CD14-positive monocyte (primary cell): ENCODE measurements around the gene PHYKPL. TPM values are rescaled to one million over a fixed set of nuclear protein-coding genes. Genes with fewer than 3 reads are reported as not detected.
A peak's percentile ranks its signal among the peaks of the same experiment; 100 is the strongest.

Experiments used
- DNase-seq, 3 donors: peaks; one replicate each; pipeline ENCODE4 v3.0.0-alpha.2; 2011 to 2022
- H2AFZ ChIP-seq: 2 replicates; pipeline ENCODE4 v1.6.0; 2012; ENCODE audit warnings: mild to moderate bottlenecking, low read depth, low read length, inconsistent platforms; ENCODE audit not compliant: insufficient read depth, poor library complexity, severe bottlenecking
- H3K27ac ChIP-seq, 2 donors: 1 replicate in 1 of 2; 2 replicates in 1 of 2; pipeline ENCODE4 v1.5.1; 2012 to 2013; ENCODE audit warnings: low read length in 2 of 2, control low read depth in 1 of 2, inconsistent platforms in 1 of 2, low read depth in 1 of 2, mild to moderate bottlenecking in 1 of 2
- H3K27me3 ChIP-seq, 2 donors: one replicate each; pipeline versions ENCODE4 v1.6.0 to v1.6.1; 2011 to 2013; ENCODE audit warnings: low read length in 2 of 2; ENCODE audit not compliant: control insufficient read depth in 2 of 2, insufficient read depth in 2 of 2
- H3K36me3 ChIP-seq, 2 donors: replicated peaks in 1 of 2; 1 replicate in 1 of 2; 2 replicates in 1 of 2; pipeline versions ENCODE4 v1.5.1 to v1.6.1; 2012 to 2013; ENCODE audit warnings: low read length in 2 of 2, control low read depth in 1 of 2, inconsistent platforms in 1 of 2, mild to moderate bottlenecking in 1 of 2; ENCODE audit not compliant: insufficient read depth in 2 of 2, control insufficient read depth in 1 of 2
- H3K4me1 ChIP-seq, 2 donors: 1 replicate in 1 of 2; 2 replicates in 1 of 2; pipeline versions ENCODE4 v1.5.1 to v1.6.1; 2012 to 2013; ENCODE audit warnings: low read length in 2 of 2, control low read depth in 1 of 2, inconsistent platforms in 1 of 2, mild to moderate bottlenecking in 1 of 2, moderate library complexity in 1 of 2; ENCODE audit not compliant: insufficient read depth in 2 of 2, control insufficient read depth in 1 of 2
- H3K4me2 ChIP-seq: replicated peaks from 2 replicates; pipeline ENCODE3; 2012; ENCODE audit warnings: low read length, moderate library complexity, mild to moderate bottlenecking; ENCODE audit not compliant: poor library complexity, severe bottlenecking; ENCODE audit errors: extremely low read depth
- H3K4me3 ChIP-seq, 3 experiments: fragments of 200-600 bp in 1 of 3; sonication (generic) in 1 of 3; replicated peaks in 1 of 3; 1 replicate in 2 of 3; 2 replicates in 1 of 3; pipeline ENCODE4 v1.5.1; 2011 to 2013; ENCODE audit warnings: low read length in 3 of 3, mild to moderate bottlenecking in 3 of 3, control low read depth in 2 of 3, low read depth in 2 of 3, inconsistent platforms in 1 of 3, moderate library complexity in 1 of 3
- H3K79me2 ChIP-seq: 2 replicates; pipeline ENCODE4 v1.6.0; 2012; ENCODE audit warnings: mild to moderate bottlenecking, control low read depth, inconsistent platforms, low read length, moderate library complexity; ENCODE audit not compliant: insufficient read depth
- H3K9ac ChIP-seq: 2 replicates; pipeline ENCODE4 v1.6.0; 2017; ENCODE audit warnings: low read length, mild to moderate bottlenecking; ENCODE audit not compliant: insufficient read depth, poor library complexity, severe bottlenecking
- H3K9me3 ChIP-seq, 2 donors: replicated peaks in 1 of 2; 1 replicate in 1 of 2; 2 replicates in 1 of 2; pipeline versions ENCODE4 v1.5.1 to v1.6.1; 2012 to 2013; ENCODE audit warnings: low read length in 2 of 2, control low read depth in 1 of 2; ENCODE audit not compliant: control insufficient read depth in 1 of 2, insufficient read depth in 1 of 2
- H4K20me1 ChIP-seq: 2 replicates; pipeline ENCODE4 v1.6.0; 2012; ENCODE audit warnings: mild to moderate bottlenecking, low read length, control low read depth, moderate library complexity; ENCODE audit not compliant: insufficient read depth
- H3K27ac Mint-ChIP-seq, 7 donors: one replicate each; pipeline ENCODE4 v1.8.0; 2020; ENCODE audit warnings: mild to moderate bottlenecking in 7 of 7, mixed read lengths in 7 of 7, moderate library complexity in 6 of 7, inconsistent platforms in 2 of 7
- H3K27me3 Mint-ChIP-seq, 3 donors: one replicate each; pipeline ENCODE4 v1.8.0; 2021 to 2022; ENCODE audit warnings: low read depth in 3 of 3, mild to moderate bottlenecking in 3 of 3, mixed read lengths in 3 of 3, moderate library complexity in 3 of 3, inconsistent platforms in 1 of 3
- H3K36me3 Mint-ChIP-seq, 2 donors: one replicate each; pipeline ENCODE4 v1.8.0; 2020; ENCODE audit warnings: mixed read lengths in 2 of 2, inconsistent platforms in 1 of 2, mild to moderate bottlenecking in 1 of 2
- H3K4me1 Mint-ChIP-seq: one replicate; pipeline ENCODE4 v1.8.0; 2020; ENCODE audit warnings: mild to moderate bottlenecking, mixed read lengths
- H3K4me3 Mint-ChIP-seq, 2 donors: one replicate each; pipeline ENCODE4 v1.8.0; 2020; ENCODE audit warnings: mild to moderate bottlenecking in 2 of 2, mixed read lengths in 2 of 2, moderate library complexity in 1 of 2
- H3K9me3 Mint-ChIP-seq, 7 donors: one replicate each; pipeline ENCODE4 v1.8.0; 2020 to 2022; ENCODE audit warnings: mixed read lengths in 7 of 7, mild to moderate bottlenecking in 6 of 7, moderate library complexity in 6 of 7, inconsistent platforms in 2 of 7
- WGBS: methylation state at CpG from one replicate; pipeline ENCODE4 v1.1.5; 2013; ENCODE audit warnings: missing lambda C conversion rate; ENCODE audit not compliant: insufficient coverage; 5-methylcytosine and 5-hydroxymethylcytosine counted together
- intact Hi-C, 2 donors: fragments of 100-400 bp; cut with micrococcal nuclease; formaldehyde crosslinking; loops; one replicate each; pipeline versions ENCODE4 v1.15.0 to v1.15.1; 2023
- polyA minus RNA-seq: library from RNA; depleted of rRNA, polyadenylated mRNA; stranded (reverse); fragments of >200 nt; gene quantifications from 2 replicates; pipeline ENCODE4 v1.2.3, GENCODE V29; 2012
- polyA plus RNA-seq, 3 donors: library from polyadenylated mRNA; depleted of rRNA in 1 of 3; unstranded in 2 of 3; stranded (reverse) in 1 of 3; fragments of 300-500 nt in 2 of 3; fragments of >200 nt in 1 of 3; fragmentation: Illumina TruSeq in 2 of 3; gene quantifications; 1 replicate in 2 of 3; 2 replicates in 1 of 3; pipeline ENCODE4 v1.2.3, GENCODE V29; 2012 to 2021
- total RNA-seq, 12 experiments: library from RNA in 1 of 12; stranded (reverse) in 1 of 12; fragments of 120-200 nt in 1 of 12; gene quantifications; one replicate each; pipeline ENCODE4 v1.2.4 and lab custom pipeline; 2013 to 2026; ENCODE audit warnings: mixed read lengths in 6 of 12, inconsistent platforms in 1 of 12
- TF ChIP-seq, protein P1 (sequence below): fragments of 200-600 bp; IDR thresholded peaks from one replicate; pipeline ENCODE4 v1.8.0; 2022; ENCODE audit warnings: antibody characterized with exemption, mild to moderate bottlenecking

The PHYKPL gene
- total RNA-seq (2013) = 89.4 TPM
- polyA plus RNA-seq = 100 to 1,000 TPM in 1 of 3 donors, 10 to 100 TPM in 2; 39.2 to 199 (median 43.0) TPM
- 81.2 and 90.3 TPM in 2 replicates for polyA minus RNA-seq
- total RNA-seq (lab: John Stamatoyannopoulos, UW) = 19.6 to 107 (median 59.0) reads per million in 11 experiments

DNA sequence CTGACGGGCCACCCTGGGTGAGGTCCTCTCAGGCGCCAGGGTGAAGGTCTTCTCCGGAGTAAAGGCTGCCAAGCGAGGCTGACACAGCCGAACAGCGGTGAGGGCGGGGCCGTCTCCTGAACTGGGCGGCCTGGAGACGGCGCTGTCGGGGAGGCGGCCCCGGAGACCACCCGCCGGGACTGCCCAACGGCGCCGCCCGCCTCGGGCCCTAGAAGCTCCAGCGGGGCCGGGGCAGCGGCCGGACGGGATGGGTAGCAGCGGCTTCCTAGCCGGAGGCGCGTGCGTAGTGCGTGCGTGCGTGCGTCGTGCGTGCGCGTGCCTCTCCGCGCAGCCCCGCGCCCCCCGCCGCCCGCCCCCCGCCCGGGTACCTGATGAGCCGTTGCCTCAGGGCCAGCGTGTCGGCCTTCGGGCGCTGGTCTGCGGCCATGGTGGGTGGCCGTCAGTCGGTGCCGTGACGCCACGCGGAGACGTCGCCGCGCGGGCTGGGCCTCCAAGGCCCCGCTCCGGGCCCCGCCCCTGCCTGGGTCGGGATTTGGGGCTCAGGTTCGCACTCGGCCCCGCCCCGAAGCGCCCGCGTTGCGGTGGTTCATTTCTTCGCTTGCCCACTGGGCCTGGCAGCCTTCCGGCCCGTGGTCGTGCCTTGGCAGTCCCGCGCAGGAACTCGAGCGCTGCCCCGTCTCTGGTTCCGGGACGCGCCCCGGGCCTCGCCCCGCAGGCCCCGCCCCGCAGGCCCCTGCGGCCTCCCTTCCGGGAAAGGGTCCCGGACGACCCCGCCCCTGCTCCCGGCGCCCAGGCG, at the start of gene PHYKPL:
Gene PHYKPL, minus strand, starts transcription at position 679 of the 796 bp plus-strand sequence. Its CDS starts 252 bp downstream, at position 427.
- no peaks in the 10 kb centered on the region for H3K27me3 Mint-ChIP-seq
- Histone ChIP-seq H3K4me1 (peaks cover 45 to 65% of the 10 kb centered on the region in 2 donors), H3K27me3 (no peaks in the 10 kb centered on the region), H3K4me3 (peak within 1 kb of the TSS; percentile 73 to 88 (median 74)), H3K4me2 (peak within 1 kb of the TSS; percentile 92), H4K20me1 (peaks cover 47% of the 10 kb centered on the region), H3K9me3 (no peaks in the 10 kb centered on the region), H3K9ac (peak within 1 kb of the TSS; percentile 93), H3K79me2 (peaks cover 35% of the 10 kb centered on the region), H3K27ac (peak within 1 kb of the TSS; percentile 73 to 90), H3K36me3 (peaks cover 28 to 40% of the 10 kb centered on the region in 2 donors), H2AFZ (peak within 1 kb of the TSS; percentile 94)
- WGBS = under 1% methylated on average over 102 of the region's 102 CpGs
- peak within 1 kb of the TSS; percentile 80 to 91 (median 89) for H3K27ac Mint-ChIP-seq
- peaks cover 0 to 2% (median 0%) of the 10 kb centered on the region in 7 donors for H3K9me3 Mint-ChIP-seq
- H3K4me3 Mint-ChIP-seq = peak within 1 kb of the TSS; percentile 85 to 91
- H3K36me3 Mint-ChIP-seq = peaks cover 38 to 41% of the 10 kb centered on the region in 2 donors
- TF ChIP-seq, protein P1, sequence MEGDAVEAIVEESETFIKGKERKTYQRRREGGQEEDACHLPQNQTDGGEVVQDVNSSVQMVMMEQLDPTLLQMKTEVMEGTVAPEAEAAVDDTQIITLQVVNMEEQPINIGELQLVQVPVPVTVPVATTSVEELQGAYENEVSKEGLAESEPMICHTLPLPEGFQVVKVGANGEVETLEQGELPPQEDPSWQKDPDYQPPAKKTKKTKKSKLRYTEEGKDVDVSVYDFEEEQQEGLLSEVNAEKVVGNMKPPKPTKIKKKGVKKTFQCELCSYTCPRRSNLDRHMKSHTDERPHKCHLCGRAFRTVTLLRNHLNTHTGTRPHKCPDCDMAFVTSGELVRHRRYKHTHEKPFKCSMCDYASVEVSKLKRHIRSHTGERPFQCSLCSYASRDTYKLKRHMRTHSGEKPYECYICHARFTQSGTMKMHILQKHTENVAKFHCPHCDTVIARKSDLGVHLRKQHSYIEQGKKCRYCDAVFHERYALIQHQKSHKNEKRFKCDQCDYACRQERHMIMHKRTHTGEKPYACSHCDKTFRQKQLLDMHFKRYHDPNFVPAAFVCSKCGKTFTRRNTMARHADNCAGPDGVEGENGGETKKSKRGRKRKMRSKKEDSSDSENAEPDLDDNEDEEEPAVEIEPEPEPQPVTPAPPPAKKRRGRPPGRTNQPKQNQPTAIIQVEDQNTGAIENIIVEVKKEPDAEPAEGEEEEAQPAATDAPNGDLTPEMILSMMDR = no peak
- peak; percentile 58 to 69 (median 61) for DNase-seq
- intact Hi-C loops = no loop called here
- H3K4me1 Mint-ChIP-seq = peaks cover 61% of the 10 kb centered on the region

DNA sequence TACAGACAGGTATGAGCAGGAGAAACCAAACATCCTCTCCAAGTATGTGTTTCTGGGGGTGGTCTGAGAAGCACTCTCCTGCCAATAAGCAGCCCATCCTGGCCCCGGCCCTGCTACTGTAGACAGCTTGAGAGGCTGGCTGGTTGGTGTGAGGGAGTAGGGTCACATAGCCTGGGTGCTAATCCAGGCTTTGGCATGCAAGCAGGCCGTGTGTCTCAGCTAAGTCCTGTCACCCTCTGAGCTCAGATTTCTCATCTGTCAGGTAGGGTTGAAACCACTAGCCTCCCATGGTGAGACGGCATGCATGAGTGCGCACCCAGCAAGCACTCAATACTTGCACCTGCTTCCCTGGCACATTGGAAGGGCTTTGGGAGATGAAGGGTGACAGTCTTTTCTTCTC, 49.8 kb upstream of the PHYKPL start:
- Histone ChIP-seq H4K20me1 (no peaks in the 10 kb centered on the region), H3K4me2 (no peak overlapping the region), H3K36me3 (no peaks in the 10 kb centered on the region), H3K9ac (no peak overlapping the region), H3K27ac (no peak overlapping the region), H2AFZ (no peak overlapping the region), H3K4me3 (no peak overlapping the region), H3K27me3 (no peaks in the 10 kb centered on the region), H3K79me2 (no peaks in the 10 kb centered on the region), H3K4me1 (peaks cover 5 to 7% of the 10 kb centered on the region in 2 donors), H3K9me3 (peaks cover 4 to 6% of the 10 kb centered on the region in 2 donors)
- H3K27me3 Mint-ChIP-seq = peaks cover 0 to 3% (median 2%) of the 10 kb centered on the region in 3 donors
- peak overlapping the region in 1 of 7 donors; percentile 39 for H3K27ac Mint-ChIP-seq
- TF ChIP-seq, protein P1 = no peak
- WGBS = 93% methylated on average over 4 of the region's 4 CpGs
- intact Hi-C loops = loop anchor here (2.0 to 5.0 kb wide), 2 partner anchors 308 to 560 kb away; partner anchors contain the start of gene COL23A1 (in 1 of the 2)
- no peaks in the 10 kb centered on the region for H3K36me3 Mint-ChIP-seq
- H3K4me3 Mint-ChIP-seq = no peak overlapping the region
- peaks cover 4 to 9% (median 6%) of the 10 kb centered on the region in 7 donors for H3K9me3 Mint-ChIP-seq
- DNase-seq = no peak
- H3K4me1 Mint-ChIP-seq = peaks cover 8% of the 10 kb centered on the region
